Stimulated activated CD8-positive, alpha-beta memory T cell treated with anti-CD3 and anti-CD28 coated beads, Interleukin-12 subunit alpha, Interleukin-12 subunit beta, amount 100 ng/mL, for 4 hours (primary cell): Measurements from ENCODE around the gene NIPSNAP2.
A peak's percentile ranks its signal among the peaks of the same experiment; 100 is the strongest.
"Not testable (repeated sequence)": the region's sequence is repeated elsewhere in the genome, so short reads cannot be mapped to it uniquely, and the experiment has no call there.

Experiments used
- DNase-seq: peaks from one replicate; pipeline ENCODE4 v3.0.0-alpha.2; 2020; ENCODE audit warnings: low read depth

The NIPSNAP2 gene

DNA sequence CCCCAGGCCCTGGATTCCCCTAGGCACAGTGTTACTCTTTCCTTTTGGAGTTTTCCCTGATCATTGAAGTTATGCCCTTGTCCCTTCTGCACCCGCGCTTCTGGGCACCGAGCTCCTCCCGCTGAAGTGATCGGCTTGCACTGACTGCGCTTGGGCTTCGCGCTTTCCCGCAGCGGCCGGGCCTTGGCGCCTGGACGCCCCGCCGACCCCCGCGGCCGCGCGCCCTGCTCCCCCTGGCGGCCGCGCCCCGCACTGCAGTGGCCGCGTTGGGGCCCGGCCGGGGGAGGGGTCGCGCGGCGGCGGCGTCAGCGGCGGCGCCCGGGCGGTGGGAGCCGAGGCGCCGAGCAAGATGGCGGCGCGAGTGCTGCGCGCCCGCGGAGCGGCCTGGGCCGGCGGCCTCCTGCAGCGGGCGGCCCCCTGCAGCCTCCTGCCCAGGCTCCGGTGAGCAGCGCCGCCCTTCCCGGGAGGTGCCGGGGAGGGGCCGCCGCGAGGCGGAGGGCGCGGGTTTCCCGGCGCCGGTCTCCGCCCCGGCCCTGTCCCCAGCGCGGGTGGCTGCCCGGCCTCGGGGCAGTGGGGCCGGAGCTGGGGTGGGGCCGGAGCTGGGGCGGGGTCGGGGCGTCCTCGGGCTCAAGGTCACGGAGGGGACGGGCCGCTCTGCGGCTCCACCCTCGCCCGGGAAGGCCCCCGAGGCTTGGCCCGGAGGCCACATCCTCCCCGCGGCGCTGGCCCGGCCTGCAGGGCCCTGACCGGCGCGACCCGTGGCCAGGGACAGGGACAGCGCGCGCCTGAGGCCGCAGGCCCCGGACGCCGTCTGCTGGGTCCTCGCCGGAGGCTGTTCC lies at the start of gene NIPSNAP2:
NIPSNAP2 (plus strand) TSS at position 325 of the 839 bp plus-strand sequence; CDS start at position 350, 25 bp downstream.
- DNase-seq = peak; percentile 48

DNA sequence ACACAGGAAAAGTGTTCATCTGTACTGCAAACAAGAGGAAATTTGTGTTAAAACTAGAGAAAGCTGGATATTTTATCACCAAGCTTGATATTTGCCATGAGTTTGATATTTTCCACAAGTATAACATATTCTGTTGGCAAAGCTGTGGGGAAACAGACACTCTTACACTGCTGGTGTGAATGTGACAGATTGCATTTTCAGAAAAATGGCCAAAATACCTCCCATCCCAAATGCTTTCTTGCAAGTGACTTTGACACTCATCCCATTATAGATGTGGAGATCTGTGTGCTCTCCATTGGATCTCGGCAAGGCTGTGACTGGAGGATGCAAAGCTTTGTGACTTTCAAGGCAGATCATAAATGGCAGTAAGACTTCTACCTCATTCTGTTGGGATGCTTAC lies 46.6 kb upstream of the NIPSNAP2 start:
- no peak for DNase-seq

- DNase-seq = no peak
Measured at GRCh38 chr7:55928006-55928767, 36.2 kb upstream of the NIPSNAP2 start.

DNA sequence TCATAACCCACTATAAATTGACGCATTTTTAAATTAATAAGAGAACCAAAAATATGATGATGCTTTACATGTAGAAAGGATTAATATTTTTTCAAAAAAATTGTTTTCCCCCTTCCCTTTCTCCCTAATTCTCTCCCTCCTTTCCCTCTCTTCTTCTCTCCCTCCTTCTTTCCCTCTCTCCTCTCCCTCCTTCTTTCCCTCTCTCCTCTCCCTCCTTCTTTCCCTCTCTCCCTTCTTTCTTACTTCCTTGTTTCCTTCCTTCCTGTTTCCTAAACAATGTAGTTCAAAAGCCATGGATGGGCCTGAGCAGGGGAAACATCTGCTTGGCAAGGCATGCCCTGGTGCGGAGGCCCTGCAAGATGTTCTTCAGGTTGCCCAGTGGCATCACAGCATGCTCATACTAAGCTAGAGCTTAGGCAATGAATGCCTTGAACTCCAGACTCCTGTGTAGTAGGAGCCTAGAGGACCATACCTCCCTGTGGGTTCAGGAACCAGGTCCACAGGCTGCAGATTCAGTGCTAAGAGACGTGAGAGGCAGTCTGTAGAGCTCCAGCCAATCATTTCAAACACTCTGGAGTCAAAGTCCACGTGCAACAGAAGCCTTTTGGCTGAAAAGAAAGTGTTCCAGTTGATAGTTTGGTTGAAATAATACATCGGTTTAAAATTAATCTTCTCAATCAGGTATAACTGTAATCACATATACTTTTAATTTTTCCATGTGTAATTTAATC lies 32.8 kb upstream of the NIPSNAP2 start:
- DNase-seq = no peak

GRCh38 chr7:55939514-55940123 lies 24.8 kb upstream of the NIPSNAP2 start:
- DNase-seq = no peak

- no peak for DNase-seq
Measured at GRCh38 chr7:55946545-55946944, 17.8 kb upstream of the NIPSNAP2 start.

DNA sequence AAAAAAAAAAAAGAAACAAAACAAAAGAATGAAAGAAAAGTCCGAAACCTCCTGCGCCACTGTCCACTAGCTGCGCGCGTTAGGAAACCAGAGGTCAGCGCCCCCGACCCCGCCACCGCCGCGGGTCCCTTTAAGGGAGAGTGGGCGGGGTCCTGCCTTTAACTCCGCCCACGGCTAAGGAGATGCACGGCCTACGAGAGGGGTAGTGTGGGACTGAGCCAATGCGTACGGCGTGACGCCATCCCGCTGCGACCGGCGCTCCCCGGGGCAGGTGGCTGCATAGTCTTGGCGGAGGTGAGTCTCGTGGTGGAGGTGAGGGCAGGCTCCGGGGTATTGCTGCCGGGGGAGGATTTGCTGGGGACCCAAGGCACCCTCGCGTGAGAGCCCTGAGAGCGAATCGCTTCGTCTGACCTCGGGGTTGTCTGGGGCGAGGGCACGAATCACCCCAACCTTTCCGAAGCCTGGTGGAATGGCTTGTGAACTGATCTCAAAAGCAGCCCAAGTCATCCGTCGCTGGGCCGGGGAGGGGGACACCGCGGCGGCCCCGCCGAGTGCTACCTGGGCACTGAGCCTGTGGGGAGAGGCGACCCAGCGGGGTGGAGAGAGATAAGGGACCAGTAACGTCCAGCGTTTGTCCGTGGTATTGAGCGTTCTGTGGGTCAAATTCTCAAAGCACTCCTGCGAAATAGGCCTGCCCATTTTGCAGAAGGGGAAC lies 12.6 kb upstream of the NIPSNAP2 start, which contains the start of gene MRPS17:
MRPS17 (plus strand) TSS at position 241 of the 715 bp plus-strand sequence. CDS start 1,319 bp downstream, outside the sequence.
- DNase-seq = peak; percentile 89

DNA sequence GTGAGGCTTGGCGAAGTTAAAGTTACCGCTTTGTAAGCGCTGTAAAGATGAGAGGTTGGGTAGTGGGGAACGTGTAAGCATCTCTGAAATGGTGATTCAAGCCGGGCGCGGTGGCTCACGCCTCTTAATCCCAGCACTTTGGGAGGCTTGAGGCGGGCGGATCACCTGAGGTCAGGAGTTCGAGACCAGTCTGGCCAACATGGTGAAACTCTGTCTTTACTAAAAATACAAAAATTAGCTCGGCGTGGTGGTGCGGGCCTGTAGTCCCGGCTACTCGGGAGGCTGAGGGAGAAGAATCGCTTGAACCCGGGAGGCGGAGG lies 12.1 kb upstream of the NIPSNAP2 start:
- DNase-seq = not testable (repeated sequence)

DNA sequence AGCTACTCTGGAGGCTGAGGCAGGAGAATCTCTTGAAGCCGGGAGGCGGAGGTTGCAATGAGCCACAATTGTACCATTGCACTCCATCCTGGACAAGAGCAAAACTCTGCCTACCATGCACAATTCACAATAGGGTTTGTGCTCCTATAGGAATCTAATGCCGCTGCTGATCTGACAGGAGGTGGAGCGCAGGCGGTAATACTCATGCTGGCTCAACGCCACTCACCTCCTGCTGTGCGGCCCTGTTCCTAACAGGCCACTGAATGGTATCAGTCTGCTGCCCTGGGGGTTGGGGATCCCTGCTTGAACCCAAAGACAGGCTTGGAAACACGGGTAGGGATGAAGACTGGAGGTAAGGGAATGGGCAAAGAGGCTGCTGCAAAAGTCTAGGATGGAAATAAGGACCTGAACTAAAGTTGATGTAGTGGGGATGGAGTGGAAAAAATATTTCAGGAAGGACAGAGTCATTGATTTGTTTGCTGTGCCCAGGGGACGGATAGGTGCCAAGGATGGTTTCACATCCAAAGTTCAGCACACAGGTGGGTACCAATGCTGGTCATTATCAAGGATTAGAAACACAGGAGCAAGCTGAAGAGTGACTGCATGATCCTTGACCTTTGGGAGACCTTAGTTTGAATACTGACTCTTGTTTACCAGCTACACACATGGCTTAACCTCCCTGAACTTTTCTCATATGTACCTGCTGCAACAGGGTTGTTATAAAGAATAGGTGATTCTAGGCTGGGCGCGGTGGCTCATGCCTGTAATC lies 10.5 kb upstream of the NIPSNAP2 start:
- DNase-seq = no peak

DNA sequence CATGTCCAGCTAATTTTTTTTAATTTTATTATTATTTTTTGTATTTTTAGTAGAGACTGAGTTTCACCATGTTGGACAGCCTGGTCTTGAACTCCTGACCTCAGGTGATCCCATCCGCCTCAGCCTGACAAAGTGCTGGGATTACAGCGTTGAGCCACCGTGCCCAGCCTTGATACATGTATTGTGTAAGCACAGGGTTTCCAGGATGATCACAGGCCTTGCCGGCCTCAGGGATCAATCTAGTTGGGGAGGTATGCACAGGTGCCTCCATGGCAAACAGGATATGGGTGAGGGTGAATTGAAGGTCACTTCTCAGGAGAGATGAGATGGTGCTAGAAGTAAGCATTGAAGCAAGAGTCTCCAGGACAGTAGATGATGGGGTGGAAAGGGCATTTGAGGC lies 7.2 kb upstream of the NIPSNAP2 start:
- no peak for DNase-seq

GRCh38 chr7:55962014-55962413 lies 2.4 kb upstream of the NIPSNAP2 start:
- no peak for DNase-seq

- no peak for DNase-seq
Measured at GRCh38 chr7:55963584-55964168, 709 bp upstream of the NIPSNAP2 start.

GRCh38 chr7:55965100-55965470 lies 700 bp downstream of the NIPSNAP2 start:
- DNase-seq = no peak

DNA sequence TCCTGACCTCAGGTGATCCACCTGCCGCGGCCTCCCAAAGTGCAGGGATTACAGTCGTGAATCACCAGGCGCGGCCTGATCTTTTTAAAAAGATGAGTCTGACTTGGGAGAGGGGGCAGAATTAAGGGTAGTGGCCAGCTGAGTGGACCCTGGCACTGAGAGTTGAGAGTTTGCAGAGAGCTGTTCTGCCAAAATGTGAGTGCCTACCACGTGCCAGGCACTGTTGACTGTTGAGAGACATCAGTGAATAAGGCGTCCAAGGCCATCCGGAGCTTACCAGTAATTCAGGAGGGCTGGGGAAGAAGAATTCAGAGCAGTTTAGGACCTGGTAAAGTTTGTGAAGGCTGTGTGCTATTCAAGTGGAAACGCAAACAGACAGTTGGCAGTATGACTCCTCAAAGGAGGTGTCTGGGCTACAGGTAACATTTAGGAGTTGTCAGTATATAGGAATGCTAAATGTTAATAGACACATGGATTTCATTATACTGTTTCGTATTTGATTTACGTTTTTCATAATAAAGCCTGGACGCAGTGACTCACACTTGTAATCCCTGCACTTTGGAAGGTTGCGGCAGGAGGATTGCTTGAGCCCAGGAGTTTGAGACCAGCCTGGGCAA lies 1.5 kb downstream of the NIPSNAP2 start:
- no peak for DNase-seq

DNA sequence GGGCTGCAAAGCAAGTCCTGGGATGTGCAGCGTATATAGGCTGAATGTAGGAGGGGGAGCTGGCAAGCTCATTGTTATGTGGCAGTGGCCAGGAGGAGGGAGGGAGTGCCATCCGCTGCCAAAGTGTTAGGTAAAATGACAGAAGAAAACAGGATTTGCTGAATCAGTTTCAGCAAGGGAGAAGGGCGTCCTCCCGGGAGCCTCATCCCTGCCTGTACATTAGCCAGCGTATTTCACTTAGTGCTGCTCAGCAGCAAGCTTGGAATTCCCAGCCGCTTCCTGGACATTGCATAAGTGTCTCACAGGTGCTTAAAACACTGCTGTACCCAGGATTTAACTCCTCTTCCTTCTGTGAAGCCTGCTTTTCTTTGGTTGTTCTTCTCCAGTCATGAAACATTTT lies 2.5 kb downstream of the NIPSNAP2 start:
- DNase-seq = no peak

DNA sequence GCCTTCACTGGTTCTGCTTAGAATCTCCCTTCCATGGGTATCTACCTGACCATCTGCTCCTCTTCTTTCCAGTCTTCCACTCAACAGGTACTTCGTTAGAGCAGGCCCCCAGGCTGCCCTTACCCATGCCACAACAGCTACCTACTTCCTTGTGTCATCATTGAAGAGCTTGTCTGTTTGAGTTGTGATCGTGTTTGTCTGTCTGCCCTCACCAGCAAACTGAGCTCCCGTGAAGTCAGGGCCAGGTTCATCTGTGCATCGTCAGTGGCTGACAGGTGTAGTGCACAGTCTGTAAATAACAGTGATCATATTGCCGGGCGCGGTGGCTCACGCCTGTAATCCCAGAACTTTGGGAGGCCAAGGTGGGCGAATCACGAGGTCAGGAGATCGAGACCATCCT lies 5.0 kb downstream of the NIPSNAP2 start:
- DNase-seq = no peak

- DNase-seq = no peak
Measured at GRCh38 chr7:55970561-55970960, 6.2 kb downstream of the NIPSNAP2 start.

- no peak for DNase-seq
Measured at GRCh38 chr7:55970978-55971377, 6.6 kb downstream of the NIPSNAP2 start.

DNA sequence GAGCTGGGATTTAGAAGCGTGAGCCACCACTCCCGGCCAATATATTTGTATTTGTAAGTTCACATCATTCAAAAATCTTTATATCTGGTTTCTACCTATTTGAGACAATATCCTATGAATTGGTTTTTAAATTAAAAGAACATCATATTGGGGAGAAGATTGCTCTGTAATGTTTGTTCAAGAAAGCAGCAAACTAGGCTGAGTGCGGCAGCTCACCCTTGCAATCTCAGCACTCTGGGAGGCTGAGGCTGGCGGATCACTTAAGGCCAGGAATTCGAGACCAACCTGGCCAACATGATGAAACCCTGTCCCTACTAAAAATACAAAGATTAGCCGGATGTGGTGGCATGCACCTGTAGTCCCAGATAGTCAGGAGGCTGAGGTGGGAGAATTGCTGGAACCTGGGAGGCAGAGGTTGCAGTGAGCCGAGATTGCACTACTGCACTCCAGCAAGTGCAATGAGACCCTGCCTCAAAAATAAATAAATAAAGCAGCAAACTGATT lies 9.4 kb downstream of the NIPSNAP2 start:
- no peak for DNase-seq
